H1 (cell line): ENCODE measurements around the gene COQ10B. TPM values are rescaled to one million over a fixed set of nuclear protein-coding genes. Genes with fewer than 3 reads are reported as not detected.

Experiments
- CTCF ChIA-PET: fragments of 300-600 bp; sonication (Branson Sonifier 250); formaldehyde crosslinking; loops from one replicate; lab custom pipeline; 2021; ENCODE audit not compliant: partially characterized antibody; lab: Charles Lee
- POLR2A ChIA-PET: fragments of 300-600 bp; sonication (Branson Sonifier 250); formaldehyde crosslinking; loops from one replicate; lab custom pipeline; 2021; ENCODE audit warnings: inconsistent platforms; ENCODE audit not compliant: partially characterized antibody; lab: Charles Lee
- DNase-seq, 2 experiments: peaks; one replicate each; pipeline versions ENCODE4 v3.0.0 to v3.0.0-alpha.2; 2010 to 2022; ENCODE audit warnings: low spot score in 2 of 2, low read depth in 1 of 2, mixed read lengths in 1 of 2
- FAIRE-seq: peaks from 2 replicates; lab custom pipeline; 2011; peaks lifted over from hg19 to GRCh38; lab: Jason Lieb, UNC
- H2AFZ ChIP-seq: 2 replicates; pipeline ENCODE4 v1.8.1; 2012; ENCODE audit warnings: low read length, inconsistent platforms
- H2AK5ac ChIP-seq: 2 replicates; pipeline ENCODE4 v1.6.1; 2013; ENCODE audit warnings: low read depth, low read length
- H2BK120ac ChIP-seq: replicated peaks from 2 replicates; pipeline ENCODE3; 2013; ENCODE audit warnings: low read depth, low read length, inconsistent platforms
- H2BK12ac ChIP-seq: 2 replicates; pipeline ENCODE4 v1.6.1; 2013; ENCODE audit warnings: low read depth, low read length
- H2BK15ac ChIP-seq: 2 replicates; pipeline ENCODE4 v1.6.1; 2013; ENCODE audit warnings: low read length
- H2BK20ac ChIP-seq: 2 replicates; pipeline ENCODE4 v1.6.1; 2013; ENCODE audit warnings: low read length
- H2BK5ac ChIP-seq: 2 replicates; pipeline ENCODE4 v1.6.1; 2013; ENCODE audit warnings: low read depth, low read length
- H3K14ac ChIP-seq: 2 replicates; pipeline ENCODE4 v1.6.1; 2013; ENCODE audit warnings: inconsistent platforms; ENCODE audit not compliant: insufficient read length
- H3K18ac ChIP-seq: 2 replicates; pipeline ENCODE4 v1.6.1; 2013; ENCODE audit warnings: low read length; ENCODE audit errors: extremely low read depth
- H3K23ac ChIP-seq: 2 replicates; pipeline ENCODE4 v1.6.1; 2013; ENCODE audit warnings: inconsistent platforms; ENCODE audit not compliant: insufficient read length
- H3K23me2 ChIP-seq: 2 replicates; pipeline ENCODE4 v1.6.1; 2013; ENCODE audit warnings: low read depth, low read length
- H3K27ac ChIP-seq: 2 replicates; pipeline ENCODE4 v1.6.1; 2011; ENCODE audit warnings: low read depth, low read length, inconsistent platforms
- H3K27me3 ChIP-seq, 4 experiments: replicated peaks in 1 of 4; 1 replicate in 1 of 4; 2 replicates in 3 of 4; pipeline versions ENCODE4 v1.6.1 to v1.8.1; 2011 to 2013; ENCODE audit warnings: low read length in 3 of 4, mild to moderate bottlenecking in 3 of 4, inconsistent platforms in 2 of 4, mixed read lengths in 2 of 4, moderate library complexity in 1 of 4; ENCODE audit not compliant: control insufficient read depth in 3 of 4, insufficient read depth in 3 of 4; ENCODE audit errors: extremely low read depth in 1 of 4
- H3K36me3 ChIP-seq, 4 experiments: 2 replicates each; pipeline versions ENCODE4 v1.6.1 to v1.8.1; 2011 to 2013; ENCODE audit warnings: mild to moderate bottlenecking in 4 of 4, low read length in 3 of 4, moderate library complexity in 2 of 4, control low read depth in 1 of 4, inconsistent platforms in 1 of 4; ENCODE audit not compliant: insufficient read depth in 4 of 4, control insufficient read depth in 2 of 4
- H3K4ac ChIP-seq: replicated peaks from 2 replicates; pipeline ENCODE3; 2013; ENCODE audit warnings: low read length, low read depth, mixed read lengths, inconsistent platforms; ENCODE audit not compliant: insufficient read length
- H3K4me1 ChIP-seq, 4 experiments: replicated peaks in 1 of 4; 1 replicate in 1 of 4; 2 replicates in 3 of 4; pipeline versions ENCODE4 v1.6.1 to v1.8.1; 2011 to 2013; ENCODE audit warnings: low read length in 3 of 4, inconsistent platforms in 2 of 4, mixed read lengths in 1 of 4; ENCODE audit not compliant: insufficient read depth in 4 of 4, control insufficient read depth in 3 of 4
- H3K4me2 ChIP-seq, 2 experiments: 2 replicates each; pipeline versions ENCODE4 v1.6.1 to v1.8.1; 2011 to 2013; ENCODE audit warnings: low read depth in 2 of 2, low read length in 2 of 2, control low read depth in 1 of 2, inconsistent platforms in 1 of 2, mild to moderate bottlenecking in 1 of 2; ENCODE audit not compliant: insufficient read depth in 1 of 2
- H3K4me3 ChIP-seq, 4 experiments: fragments of 200-600, 300-600 bp in 1 of 4; sonication (generic), shearing (Covaris generic), sonication (Bioruptor Twin) in 1 of 4; 2 replicates each; pipeline versions ENCODE4 v1.5.1 to v1.8.1; 2011 to 2016; ENCODE audit warnings: low read length in 4 of 4, low read depth in 3 of 4, control low read depth in 2 of 4, inconsistent platforms in 2 of 4, mild to moderate bottlenecking in 2 of 4, mixed read lengths in 1 of 4, moderate library complexity in 1 of 4; ENCODE audit not compliant: insufficient read depth in 2 of 4; ENCODE audit errors: extremely low read depth in 1 of 4
- H3K56ac ChIP-seq: replicated peaks from 2 replicates; pipeline ENCODE3; 2013; ENCODE audit warnings: low read depth, mild to moderate bottlenecking, mixed read lengths, low read length, inconsistent platforms; ENCODE audit not compliant: insufficient read length
- H3K79me1 ChIP-seq: 2 replicates; pipeline ENCODE4 v1.6.1; 2013; ENCODE audit warnings: low read depth, low read length, control low read depth
- H3K79me2 ChIP-seq, 2 experiments: 2 replicates each; pipeline versions ENCODE4 v1.6.1 to v1.8.1; 2012 to 2013; ENCODE audit warnings: low read length in 2 of 2, mild to moderate bottlenecking in 2 of 2, inconsistent platforms in 1 of 2; ENCODE audit not compliant: insufficient read depth in 2 of 2, control insufficient read depth in 1 of 2
- H3K9ac ChIP-seq, 4 experiments: replicated peaks in 1 of 4; 1 replicate in 1 of 4; 2 replicates in 3 of 4; pipeline versions ENCODE4 v1.6.1 to v1.8.1; 2011 to 2013; ENCODE audit warnings: low read depth in 3 of 4, low read length in 3 of 4, control low read depth in 2 of 4, mild to moderate bottlenecking in 2 of 4, moderate library complexity in 2 of 4, inconsistent platforms in 1 of 4; ENCODE audit errors: extremely low read depth in 1 of 4
- H3K9me3 ChIP-seq, 2 experiments: 2 replicates each; pipeline versions ENCODE4 v1.6.1 to v1.8.1; 2012 to 2013; ENCODE audit warnings: mild to moderate bottlenecking in 2 of 2, moderate library complexity in 2 of 2, control low read depth in 1 of 2, inconsistent platforms in 1 of 2, low read depth in 1 of 2, low read length in 1 of 2, mixed read lengths in 1 of 2; ENCODE audit not compliant: insufficient read depth in 2 of 2
- H4K20me1 ChIP-seq, 2 experiments: replicated peaks in 1 of 2; 2 replicates each; pipeline versions ENCODE3 to v1.8.1; 2011 to 2013; ENCODE audit warnings: inconsistent platforms in 2 of 2, low read length in 2 of 2, mild to moderate bottlenecking in 1 of 2; ENCODE audit not compliant: insufficient read depth in 2 of 2, control insufficient read depth in 1 of 2
- H4K5ac ChIP-seq: 2 replicates; pipeline ENCODE4 v1.6.1; 2013; ENCODE audit warnings: low read length, low read depth, mixed read lengths, inconsistent platforms; ENCODE audit not compliant: insufficient read length
- H4K8ac ChIP-seq: 2 replicates; pipeline ENCODE4 v1.8.0; 2013; ENCODE audit warnings: mild to moderate bottlenecking, moderate library complexity, low read length, inconsistent platforms; ENCODE audit not compliant: insufficient read depth; ENCODE audit errors: extremely low read depth
- H4K91ac ChIP-seq: replicated peaks from 2 replicates; pipeline ENCODE3; 2013; ENCODE audit warnings: low read length, mixed read lengths, inconsistent platforms; ENCODE audit not compliant: insufficient read length
- KDM4A ChIP-seq: IDR thresholded peaks from one replicate; pipeline ENCODE4 v1.7.1; 2012; ENCODE audit warnings: low read depth, mild to moderate bottlenecking, moderate library complexity, low read length, inconsistent platforms; ENCODE audit not compliant: severe bottlenecking
- POU5F1 ChIP-seq: IDR thresholded peaks from 2 replicates; pipeline ENCODE4 v1.6.1; 2011; ENCODE audit warnings: low read depth, mild to moderate bottlenecking, low read length, moderate library complexity
- SAP30 ChIP-seq: fragments of 300-600 bp; sonication (generic); IDR thresholded peaks from 2 replicates; pipeline ENCODE4 v1.7.1; 2012; ENCODE audit warnings: low read length, moderate library complexity, mild to moderate bottlenecking, inconsistent platforms; ENCODE audit not compliant: insufficient read depth, insufficient replicate concordance
- WGBS, 2 experiments: shearing (Covaris generic) in 1 of 2; methylation state at CpG; one replicate each; pipeline versions ENCODE4 v1.1.6 to v1.1.7; 2013 to 2015; ENCODE audit warnings: low lambda C conversion rate in 2 of 2, mixed read lengths in 2 of 2, inconsistent platforms in 1 of 2, low coverage in 1 of 2, missing lambda C conversion rate in 1 of 2; ENCODE audit not compliant: insufficient replicate concordance in 2 of 2, insufficient coverage in 1 of 2, insufficient read length in 1 of 2; ENCODE audit errors: extremely low coverage in 1 of 2, missing lambda C conversion rate in 1 of 2; 5-methylcytosine and 5-hydroxymethylcytosine counted together
- polyA plus RNA-seq, 7 experiments: library from polyadenylated mRNA; depleted of rRNA in 3 of 7; stranded (reverse) in 5 of 7; unstranded in 2 of 7; fragments of >200 nt in 5 of 7; fragments of 200-250 nt in 2 of 7; gene quantifications; 1 replicate in 5 of 7; 2 replicates in 1 of 7; 4 replicates in 1 of 7; pipeline versions ENCODE4 v1.2.1 to v1.2.3, GENCODE V29; 2011 to 2013; ENCODE audit warnings: missing spikeins in 2 of 7, mixed read lengths in 2 of 7
- total RNA-seq: library from RNA; stranded (reverse); fragmentation: NEBNext Ultra II Directional; extraction: Animal tissue kit (Norgen Biotek cat#: 25700); gene quantifications from 2 replicates; pipeline ENCODE4 v1.2.1, GENCODE V29; 2021

COQ10B gene
- total and polyA plus RNA-seq, 2 of the 8 experiments (the other 6 are each of a cell fraction or from before 2014, with no cell fraction given) = 1.9 to 17.3 TPM

- Histone ChIP-seq H3K27me3 (no peaks in the 10 kb centered on the region), H4K8ac (no peak overlapping the region), H2AK5ac (no peak overlapping the region), H2BK120ac (no peak overlapping the region), H3K79me1 (peaks cover 4% of the 10 kb centered on the region), H2BK20ac (no peak overlapping the region), H3K9ac (peak overlapping the region in 1 of 4 experiments; percentile 3; a peak in 1 of 7 replicates), H3K4me1 (peaks cover 0 to 5% (median 0%) of the 10 kb centered on the region in 4 experiments; a peak in 2 of 7 replicates), H4K20me1 (peaks cover 0 to 4% of the 10 kb centered on the region in 2 experiments), H2BK12ac (no peak overlapping the region), H3K4me3 (peak overlapping the region; percentile 60 to 94 (median 90)), H3K23ac (no peak overlapping the region), H4K91ac (no peak overlapping the region), H3K27ac (no peak overlapping the region), H3K14ac (no peak overlapping the region), H3K18ac (no peak overlapping the region; the same call in 1 of the 2 replicates), H4K5ac (no peak overlapping the region), H3K4ac (no peak overlapping the region), H2BK15ac (no peak overlapping the region), H3K23me2 (peaks cover 3% of the 10 kb centered on the region), H3K9me3 (peaks cover 0 to 3% of the 10 kb centered on the region in 2 experiments; a peak in 1 of 4 replicates), H3K56ac (no peak overlapping the region), H3K4me2 (peak overlapping the region; percentile 73 to 86), H2BK5ac (no peak overlapping the region), H3K79me2 (peaks cover 16 to 33% of the 10 kb centered on the region in 2 experiments)
- 13% methylated on average over 11 of the region's 11 CpGs; no CpG with 5 or more reads in 1 of the 2 experiments for WGBS, 2 experiments
- POLR2A ChIA-PET = interaction anchor here (0.8 to 4.8 kb wide), 10 partner anchors 12 to 81 kb away, joined by 3 to 40 read pairs (median 4); partner anchors contain the start of genes HSPD1, HSPE1 and SF3B1
- DNase-seq (no peak), FAIRE-seq (no peak)
- peak; percentile 32 for TF ChIP-seq KDM4A
- TF ChIP-seq POU5F1 = no peak
- peak; percentile 91 for TF ChIP-seq SAP30
- TF ChIP-seq, all 59 proteins: peak for 2
- CTCF ChIA-PET = interaction anchor here (0.6 to 1.6 kb wide), 5 partner anchors 8 to 247 kb away, joined by 3 to 4 read pairs (median 3); partner anchors contain the start of gene SF3B1
- Histone ChIP-seq H3K36me3 (no peaks in the 10 kb centered on the region), H2AFZ (peak overlapping the region; percentile 92)
These were observed 614 bp upstream of the COQ10B start for GRCh38 chr2:197452754-197453122.
